ENCODE data around the gene TFAP2E. TPM values are rescaled to one million over a fixed set of nuclear protein-coding genes. Genes with fewer than 3 reads are reported as not detected.

The TFAP2E gene
- total RNA-seq, 1 experiment from 2014 or later = 6.1 TPM

- H3K9me2 ChIP-seq (ENCODE audit: insufficient read depth) = no peaks in the 10 kb centered on the region
- no peaks in the 10 kb centered on the region for H3K27me3 ChIP-seq (ENCODE audit: insufficient read depth, low read length)
- H3K4me3 ChIP-seq (replicated peaks in 1 of 2; ENCODE audit: low read depth in 1 of 2, low read length in 2 of 2) = no peak overlapping the region
- no peaks in the 10 kb centered on the region for H3K79me2 ChIP-seq (ENCODE audit: insufficient read depth, low read length)
- POLR2A ChIA-PET = no interaction called here
- BruUV-seq (replicated peaks) = TSS peak; percentile 63
- DNase-seq (ENCODE audit: low read depth, low spot score) (no peak), ATAC-seq (no peak)
- H4K20me1 ChIP-seq (ENCODE audit: insufficient read depth) = no peaks in the 10 kb centered on the region
- H3K9me3 ChIP-seq (ENCODE audit: control insufficient read depth in 1 of 2, insufficient read depth in 1 of 2, low read depth in 1 of 2, low read length in 2 of 2) = no peaks in the 10 kb centered on the region
- CTCF ChIA-PET = no interaction called here
- no peak overlapping the region for H3K27ac ChIP-seq (ENCODE audit: low read depth, low read length)
- intact Hi-C loops (cut with micrococcal nuclease) = no loop called here
- no peak overlapping the region for H3K9ac ChIP-seq (ENCODE audit: low read length)
- H2AFZ ChIP-seq (ENCODE audit: low read depth, low read length, poor library complexity, severe bottlenecking) = no peak overlapping the region
- TF ChIP-seq FOSL1 (IDR thresholded peaks at IDR 0.05; ENCODE audit: low read depth) (no peak), POLR2A (IDR thresholded peaks at IDR 0.05; ENCODE audit: borderline replicate concordance, extremely low read depth, insufficient read depth, insufficient read length) (no peak), TCF7L2 (IDR thresholded peaks at IDR 0.05; ENCODE audit: borderline replicate concordance, extremely low read depth, insufficient read depth, insufficient read length) (no peak), EZH2 (IDR thresholded peaks at IDR 0.05) (no peak), EZH2phosphoT487 (IDR thresholded peaks at IDR 0.05; ENCODE audit: borderline replicate concordance) (no peak), SRF (IDR thresholded peaks at IDR 0.05; ENCODE audit: low read depth) (no peak), JUND (IDR thresholded peaks at IDR 0.05) (no peak), ZFX (IDR thresholded peaks at IDR 0.05) (no peak), EGR1 (IDR thresholded peaks at IDR 0.05; ENCODE audit: low read depth) (no peak), ZNF274 (IDR thresholded peaks at IDR 0.05; ENCODE audit: low read depth, low read length) (no peak), POLR2AphosphoS5 (IDR thresholded peaks at IDR 0.05; ENCODE audit: low read depth, low read length) (no peak), MAX (IDR thresholded peaks at IDR 0.05) (no peak), CBX3 (IDR thresholded peaks at IDR 0.05; ENCODE audit: low read depth) (no peak), YY1 (IDR thresholded peaks at IDR 0.05; ENCODE audit: extremely low read depth, insufficient replicate concordance, low read depth, low read length) (no peak), SP1 (IDR thresholded peaks at IDR 0.05; ENCODE audit: low read depth) (no peak), CEBPB (IDR thresholded peaks at IDR 0.05; ENCODE audit: low read depth) (no peak)
- H3K36me3 ChIP-seq (ENCODE audit: control insufficient read depth in 1 of 2, insufficient read depth in 2 of 2, low read length in 2 of 2) = no peaks in the 10 kb centered on the region
- H3K4me2 ChIP-seq (ENCODE audit: low read length) = no peak overlapping the region
- RAD21 ChIA-PET (ENCODE audit: low non-redundant PET in 1 of 2, low total read pairs in 2 of 2, uncharacterized antibody in 2 of 2, unreplicated experiment in 2 of 2) = no interaction called here
- peaks cover 12 to 29% of the 10 kb centered on the region in 2 experiments; a peak in 3 of 4 replicates for H3K4me1 ChIP-seq (ENCODE audit: control insufficient read depth in 1 of 2, insufficient read depth in 2 of 2, low read length in 2 of 2)
Measured at GRCh38 chr1:35575416-35575958, 2.4 kb downstream of the TFAP2E start.

All from HCT116 (cell line).